Measurements from ENCODE around the gene CEP126. TPM values are rescaled to one million over a fixed set of nuclear protein-coding genes. Genes with fewer than 3 reads are reported as not detected.

The CEP126 gene
- total and polyA plus RNA-seq, 2 of the 13 experiments (the other 11 are each of a cell fraction or from before 2014, with no cell fraction given): 1.4 to 1.7 TPM

DNA sequence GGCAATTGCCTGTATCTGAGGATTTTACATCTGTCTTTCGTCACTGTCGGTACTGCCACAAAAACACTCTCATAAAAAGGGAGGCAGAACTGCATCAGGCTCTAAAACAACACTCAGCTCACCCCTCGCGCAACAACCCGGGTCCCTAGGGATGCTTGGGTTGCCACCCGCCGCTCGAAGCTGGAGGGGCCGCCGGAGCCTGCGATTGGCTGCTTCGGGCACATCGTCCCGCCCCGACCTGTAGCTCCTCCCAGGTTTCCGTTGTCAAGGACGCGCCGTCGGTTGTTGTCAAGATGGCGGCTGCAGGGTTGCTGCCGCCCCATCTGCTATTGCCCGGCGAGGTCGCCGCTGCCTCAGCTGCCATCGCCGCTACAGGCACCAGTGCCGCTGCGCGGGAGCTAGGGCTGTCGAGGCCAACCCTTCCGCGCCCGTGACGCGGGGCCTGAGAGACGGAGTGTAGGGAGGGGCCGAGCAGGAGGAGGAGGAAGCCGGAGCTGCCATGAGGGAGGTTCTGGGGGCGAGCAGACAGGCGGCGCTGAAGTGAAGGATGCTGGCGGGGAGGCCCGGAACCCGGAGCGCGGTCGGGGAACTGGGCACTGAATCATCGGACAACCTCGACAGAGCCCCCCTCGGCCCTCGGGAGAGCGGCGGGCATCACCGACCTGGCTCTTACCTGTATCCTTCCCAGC, at the start of gene CEP126 (continued):
- TF ChIP-seq, protein P1, sequence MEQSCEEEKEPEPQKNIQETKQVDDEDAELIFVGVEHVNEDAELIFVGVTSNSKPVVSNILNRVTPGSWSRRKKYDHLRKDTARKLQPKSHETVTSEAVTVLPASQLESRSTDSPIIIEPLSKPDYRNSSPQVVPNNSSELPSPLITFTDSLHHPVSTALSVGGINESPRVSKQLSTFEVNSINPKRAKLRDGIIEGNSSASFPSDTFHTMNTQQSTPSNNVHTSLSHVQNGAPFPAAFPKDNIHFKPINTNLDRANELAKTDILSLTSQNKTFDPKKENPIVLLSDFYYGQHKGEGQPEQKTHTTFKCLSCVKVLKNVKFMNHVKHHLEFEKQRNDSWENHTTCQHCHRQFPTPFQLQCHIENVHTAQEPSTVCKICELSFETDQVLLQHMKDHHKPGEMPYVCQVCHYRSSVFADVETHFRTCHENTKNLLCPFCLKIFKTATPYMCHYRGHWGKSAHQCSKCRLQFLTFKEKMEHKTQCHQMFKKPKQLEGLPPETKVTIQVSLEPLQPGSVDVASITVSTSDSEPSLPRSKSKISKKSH (CRISPR knock-in tag; IDR thresholded peaks at IDR 0.05; ENCODE audit: borderline replicate concordance): peak; percentile 93
- TF ChIP-seq SNRNP70 (IDR thresholded peaks at IDR 0.05; ENCODE audit: low read depth, low read length) (no peak), ZNF180 (CRISPR knock-in tag; IDR thresholded peaks at IDR 0.05; ENCODE audit: borderline replicate concordance, low read depth) (no peak), ISX (CRISPR knock-in tag; conservative IDR thresholded peaks at IDR 0.05) (no peak), JUND (CRISPR knock-in tag; IDR thresholded peaks at IDR 0.05) (0 out of 2 replicates have a peak, but pooled peaks have one; percentile 41), SRSF4 (IDR thresholded peaks at IDR 0.05; ENCODE audit: low read depth, low read length, poor library complexity, severe bottlenecking) (no peak), ZNF7 (CRISPR knock-in tag; IDR thresholded peaks at IDR 0.05) (no peak), ZNF331 (CRISPR knock-in tag; IDR thresholded peaks at IDR 0.05) (peak; percentile 41; the same call in 1 of the 2 replicates), ZNF747 (CRISPR knock-in tag; IDR thresholded peaks at IDR 0.05; ENCODE audit: borderline replicate concordance) (peak; percentile 51; the same call in 1 of the 2 replicates), ZNF713 (CRISPR knock-in tag; IDR thresholded peaks at IDR 0.05) (no peak), ZNF30 (CRISPR knock-in tag; IDR thresholded peaks at IDR 0.05) (no peak), SOX6 (IDR thresholded peaks at IDR 0.05) (no peak), SOX6 (CRISPR knock-in tag; IDR thresholded peaks at IDR 0.05) (peak; percentile 76), ZNF432 (CRISPR knock-in tag; IDR thresholded peaks at IDR 0.05; ENCODE audit: borderline replicate concordance) (no peak), TOE1 (CRISPR knock-in tag; IDR thresholded peaks at IDR 0.05) (no peak), ZNF766 (CRISPR knock-in tag; IDR thresholded peaks at IDR 0.05; ENCODE audit: borderline replicate concordance) (peak; percentile 43; the same call in 1 of the 2 replicates), IRX3 (CRISPR knock-in tag; IDR thresholded peaks at IDR 0.05; ENCODE audit: borderline replicate concordance, low read depth) (no peak), ZFY (CRISPR knock-in tag; IDR thresholded peaks at IDR 0.05) (peak; percentile 71), HNRNPK (IDR thresholded peaks at IDR 0.05; ENCODE audit: low read depth, low read length, poor library complexity, severe bottlenecking) (no peak)
- TF ChIP-seq, protein P2, sequence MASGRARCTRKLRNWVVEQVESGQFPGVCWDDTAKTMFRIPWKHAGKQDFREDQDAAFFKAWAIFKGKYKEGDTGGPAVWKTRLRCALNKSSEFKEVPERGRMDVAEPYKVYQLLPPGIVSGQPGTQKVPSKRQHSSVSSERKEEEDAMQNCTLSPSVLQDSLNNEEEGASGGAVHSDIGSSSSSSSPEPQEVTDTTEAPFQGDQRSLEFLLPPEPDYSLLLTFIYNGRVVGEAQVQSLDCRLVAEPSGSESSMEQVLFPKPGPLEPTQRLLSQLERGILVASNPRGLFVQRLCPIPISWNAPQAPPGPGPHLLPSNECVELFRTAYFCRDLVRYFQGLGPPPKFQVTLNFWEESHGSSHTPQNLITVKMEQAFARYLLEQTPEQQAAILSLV (CRISPR knock-in tag; IDR thresholded peaks at IDR 0.05; ENCODE audit: borderline replicate concordance): peak; percentile 83; the same call in 1 of the 2 replicates
- TF ChIP-seq, protein P3, sequence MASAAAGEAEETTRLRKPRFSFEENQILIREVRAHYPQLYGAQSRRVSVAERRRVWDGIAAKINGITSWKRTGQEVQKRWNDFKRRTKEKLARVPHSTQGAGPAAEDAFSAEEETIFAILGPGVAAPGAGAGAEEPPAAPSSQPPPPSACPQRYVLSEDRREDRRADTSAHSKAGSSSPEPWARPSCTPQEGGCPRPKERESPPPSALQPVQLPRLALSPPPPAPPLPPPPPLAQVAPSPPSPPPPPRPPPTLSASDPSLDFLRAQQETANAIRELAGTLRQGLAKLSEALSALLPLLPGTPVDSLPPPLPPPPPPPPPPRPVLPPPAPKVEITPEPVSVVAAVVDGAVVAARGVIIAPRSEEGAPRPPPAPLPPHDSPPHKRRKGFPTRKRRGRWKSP (CRISPR knock-in tag; IDR thresholded peaks at IDR 0.05): peak; percentile 85
- TF ChIP-seq, protein P4, sequence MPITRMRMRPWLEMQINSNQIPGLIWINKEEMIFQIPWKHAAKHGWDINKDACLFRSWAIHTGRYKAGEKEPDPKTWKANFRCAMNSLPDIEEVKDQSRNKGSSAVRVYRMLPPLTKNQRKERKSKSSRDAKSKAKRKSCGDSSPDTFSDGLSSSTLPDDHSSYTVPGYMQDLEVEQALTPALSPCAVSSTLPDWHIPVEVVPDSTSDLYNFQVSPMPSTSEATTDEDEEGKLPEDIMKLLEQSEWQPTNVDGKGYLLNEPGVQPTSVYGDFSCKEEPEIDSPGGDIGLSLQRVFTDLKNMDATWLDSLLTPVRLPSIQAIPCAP (CRISPR knock-in tag; IDR thresholded peaks at IDR 0.05; ENCODE audit: low read depth): no peak

All from HepG2 (cell line).